Liver (tissue), 3 donors: ENCODE results near the gene CARD11.

Experiments used
- EGR1 ChIP-seq, 2 donors: IDR thresholded peaks; 2 replicates each; pipeline ENCODE4 v1.6.1; 2016 to 2018; ENCODE audit warnings: antibody characterized with exemption in 2 of 2, low read depth in 2 of 2
- GABPA ChIP-seq, 2 donors: IDR thresholded peaks in 1 of 2; conservative IDR thresholded peaks in 1 of 2; 2 replicates each; pipeline ENCODE4 v1.6.1; 2016; ENCODE audit warnings: antibody characterized with exemption in 2 of 2, mild to moderate bottlenecking in 1 of 2, moderate library complexity in 1 of 2
- RXRA ChIP-seq, 2 donors: IDR thresholded peaks; 2 replicates each; pipeline ENCODE4 v1.6.1; 2017 to 2018; ENCODE audit warnings: antibody characterized with exemption in 2 of 2, mild to moderate bottlenecking in 1 of 2
- SP1 ChIP-seq: IDR thresholded peaks from 2 replicates; pipeline ENCODE4 v1.6.1; 2018; ENCODE audit warnings: antibody characterized with exemption, mild to moderate bottlenecking
- TF ChIP-seq, protein P1 (sequence below): fragments of 150-350 bp; IDR thresholded peaks from 2 replicates; pipeline ENCODE4 v1.5.1; 2017; ENCODE audit warnings: improper control_type of control experiment, low read depth, low read length; ENCODE audit not compliant: missing input control
- TF ChIP-seq, protein P2 (sequence below): IDR thresholded peaks from 2 replicates; pipeline ENCODE4 v1.6.1; 2016; ENCODE audit warnings: antibody characterized with exemption, mild to moderate bottlenecking
- TF ChIP-seq, protein P3 (sequence below): IDR thresholded peaks from 2 replicates; pipeline ENCODE4 v1.6.1; 2016; ENCODE audit warnings: antibody characterized with exemption
- TF ChIP-seq, protein P4 (sequence below): IDR thresholded peaks from 2 replicates; pipeline ENCODE4 v1.6.1; 2016; ENCODE audit warnings: antibody characterized with exemption
- donor health status: healthy.
- donor health status: healthy.

DNA sequence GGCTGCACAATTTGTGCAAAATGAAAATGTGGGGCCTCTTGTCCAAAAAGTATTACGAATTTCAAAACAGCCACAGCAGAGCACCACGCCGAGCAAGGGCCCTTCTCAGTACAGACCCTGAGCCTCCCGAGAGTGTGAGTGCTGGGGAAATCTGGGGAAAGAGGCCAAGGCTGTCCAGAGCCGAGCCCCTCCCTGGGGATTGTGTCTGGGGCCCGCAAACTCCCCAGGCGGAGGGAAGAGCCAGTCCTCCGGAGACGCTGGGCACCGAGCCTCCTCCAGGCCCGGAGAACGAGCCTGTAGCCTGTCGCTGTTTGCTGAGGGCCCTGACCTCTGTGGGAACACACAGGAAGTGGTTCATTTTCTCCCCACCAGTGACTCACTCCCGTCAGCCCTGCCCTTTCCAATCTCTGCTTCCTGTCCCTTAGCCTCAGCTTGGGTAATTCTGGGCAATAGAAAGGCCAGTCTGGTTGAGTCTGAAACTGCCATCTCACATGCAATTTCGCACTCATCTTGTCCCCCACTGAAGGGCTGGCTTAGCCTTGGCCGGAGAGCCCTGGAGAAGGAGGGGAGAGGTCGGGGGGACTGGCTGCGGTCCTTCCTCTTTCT is 180.1 kb downstream of the CARD11 start:
- TF ChIP-seq GABPA (IDR thresholded peaks at IDR 0.05 in 1 of 2, conservative IDR thresholded peaks at IDR 0.05 in 1 of 2) (peak; percentile 55 to 69), EGR1 (IDR thresholded peaks at IDR 0.05; ENCODE audit: low read depth in 2 of 2) (no peak), RXRA (IDR thresholded peaks at IDR 0.05) (peak; percentile 34 to 43), SP1 (peak; percentile 60)
- TF ChIP-seq, protein P1, sequence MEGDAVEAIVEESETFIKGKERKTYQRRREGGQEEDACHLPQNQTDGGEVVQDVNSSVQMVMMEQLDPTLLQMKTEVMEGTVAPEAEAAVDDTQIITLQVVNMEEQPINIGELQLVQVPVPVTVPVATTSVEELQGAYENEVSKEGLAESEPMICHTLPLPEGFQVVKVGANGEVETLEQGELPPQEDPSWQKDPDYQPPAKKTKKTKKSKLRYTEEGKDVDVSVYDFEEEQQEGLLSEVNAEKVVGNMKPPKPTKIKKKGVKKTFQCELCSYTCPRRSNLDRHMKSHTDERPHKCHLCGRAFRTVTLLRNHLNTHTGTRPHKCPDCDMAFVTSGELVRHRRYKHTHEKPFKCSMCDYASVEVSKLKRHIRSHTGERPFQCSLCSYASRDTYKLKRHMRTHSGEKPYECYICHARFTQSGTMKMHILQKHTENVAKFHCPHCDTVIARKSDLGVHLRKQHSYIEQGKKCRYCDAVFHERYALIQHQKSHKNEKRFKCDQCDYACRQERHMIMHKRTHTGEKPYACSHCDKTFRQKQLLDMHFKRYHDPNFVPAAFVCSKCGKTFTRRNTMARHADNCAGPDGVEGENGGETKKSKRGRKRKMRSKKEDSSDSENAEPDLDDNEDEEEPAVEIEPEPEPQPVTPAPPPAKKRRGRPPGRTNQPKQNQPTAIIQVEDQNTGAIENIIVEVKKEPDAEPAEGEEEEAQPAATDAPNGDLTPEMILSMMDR = no peak
- TF ChIP-seq, protein P2, sequence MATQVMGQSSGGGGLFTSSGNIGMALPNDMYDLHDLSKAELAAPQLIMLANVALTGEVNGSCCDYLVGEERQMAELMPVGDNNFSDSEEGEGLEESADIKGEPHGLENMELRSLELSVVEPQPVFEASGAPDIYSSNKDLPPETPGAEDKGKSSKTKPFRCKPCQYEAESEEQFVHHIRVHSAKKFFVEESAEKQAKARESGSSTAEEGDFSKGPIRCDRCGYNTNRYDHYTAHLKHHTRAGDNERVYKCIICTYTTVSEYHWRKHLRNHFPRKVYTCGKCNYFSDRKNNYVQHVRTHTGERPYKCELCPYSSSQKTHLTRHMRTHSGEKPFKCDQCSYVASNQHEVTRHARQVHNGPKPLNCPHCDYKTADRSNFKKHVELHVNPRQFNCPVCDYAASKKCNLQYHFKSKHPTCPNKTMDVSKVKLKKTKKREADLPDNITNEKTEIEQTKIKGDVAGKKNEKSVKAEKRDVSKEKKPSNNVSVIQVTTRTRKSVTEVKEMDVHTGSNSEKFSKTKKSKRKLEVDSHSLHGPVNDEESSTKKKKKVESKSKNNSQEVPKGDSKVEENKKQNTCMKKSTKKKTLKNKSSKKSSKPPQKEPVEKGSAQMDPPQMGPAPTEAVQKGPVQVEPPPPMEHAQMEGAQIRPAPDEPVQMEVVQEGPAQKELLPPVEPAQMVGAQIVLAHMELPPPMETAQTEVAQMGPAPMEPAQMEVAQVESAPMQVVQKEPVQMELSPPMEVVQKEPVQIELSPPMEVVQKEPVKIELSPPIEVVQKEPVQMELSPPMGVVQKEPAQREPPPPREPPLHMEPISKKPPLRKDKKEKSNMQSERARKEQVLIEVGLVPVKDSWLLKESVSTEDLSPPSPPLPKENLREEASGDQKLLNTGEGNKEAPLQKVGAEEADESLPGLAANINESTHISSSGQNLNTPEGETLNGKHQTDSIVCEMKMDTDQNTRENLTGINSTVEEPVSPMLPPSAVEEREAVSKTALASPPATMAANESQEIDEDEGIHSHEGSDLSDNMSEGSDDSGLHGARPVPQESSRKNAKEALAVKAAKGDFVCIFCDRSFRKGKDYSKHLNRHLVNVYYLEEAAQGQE = no peak
- TF ChIP-seq, protein P3, sequence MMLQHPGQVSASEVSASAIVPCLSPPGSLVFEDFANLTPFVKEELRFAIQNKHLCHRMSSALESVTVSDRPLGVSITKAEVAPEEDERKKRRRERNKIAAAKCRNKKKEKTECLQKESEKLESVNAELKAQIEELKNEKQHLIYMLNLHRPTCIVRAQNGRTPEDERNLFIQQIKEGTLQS = no peak
- TF ChIP-seq, protein P4, sequence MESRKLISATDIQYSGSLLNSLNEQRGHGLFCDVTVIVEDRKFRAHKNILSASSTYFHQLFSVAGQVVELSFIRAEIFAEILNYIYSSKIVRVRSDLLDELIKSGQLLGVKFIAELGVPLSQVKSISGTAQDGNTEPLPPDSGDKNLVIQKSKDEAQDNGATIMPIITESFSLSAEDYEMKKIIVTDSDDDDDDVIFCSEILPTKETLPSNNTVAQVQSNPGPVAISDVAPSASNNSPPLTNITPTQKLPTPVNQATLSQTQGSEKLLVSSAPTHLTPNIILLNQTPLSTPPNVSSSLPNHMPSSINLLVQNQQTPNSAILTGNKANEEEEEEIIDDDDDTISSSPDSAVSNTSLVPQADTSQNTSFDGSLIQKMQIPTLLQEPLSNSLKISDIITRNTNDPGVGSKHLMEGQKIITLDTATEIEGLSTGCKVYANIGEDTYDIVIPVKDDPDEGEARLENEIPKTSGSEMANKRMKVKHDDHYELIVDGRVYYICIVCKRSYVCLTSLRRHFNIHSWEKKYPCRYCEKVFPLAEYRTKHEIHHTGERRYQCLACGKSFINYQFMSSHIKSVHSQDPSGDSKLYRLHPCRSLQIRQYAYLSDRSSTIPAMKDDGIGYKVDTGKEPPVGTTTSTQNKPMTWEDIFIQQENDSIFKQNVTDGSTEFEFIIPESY = no peak
